Hematopoietic multipotent progenitor cell treated with erythropoietin and hydrocortisone succinate and interleukin-3 and kit ligand, for 4 days (in vitro differentiated cells): ENCODE data around the gene SLC22A13.
A peak's percentile ranks its signal among the peaks of the same experiment; 100 is the strongest.
"Not testable (repeated sequence)": the region's sequence is repeated elsewhere in the genome, so short reads cannot be mapped to it uniquely, and the experiment has no call there.

Source experiments
- DNase-seq: peaks from one replicate; pipeline ENCODE4 v3.0.0-alpha.2; 2015

Gene SLC22A13

GRCh38 chr3:38306941-38307340 is 41.3 kb downstream of the SLC22A13 start:
- DNase-seq: no peak

- no peak for DNase-seq
These were observed 42.0 kb downstream of the SLC22A13 start for GRCh38 chr3:38307599-38307998.

GRCh38 chr3:38308456-38308855 is 42.8 kb downstream of the SLC22A13 start:
- DNase-seq: no peak

- peak; percentile 34 for DNase-seq
These were observed 45.9 kb downstream of the SLC22A13 start for GRCh38 chr3:38311476-38311875.

GRCh38 chr3:38311941-38312340 is 46.3 kb downstream of the SLC22A13 start:
- no peak for DNase-seq

- no peak for DNase-seq
These were observed 46.7 kb downstream of the SLC22A13 start for GRCh38 chr3:38312356-38312755.

GRCh38 chr3:38313263-38313662 is 47.7 kb downstream of the SLC22A13 start:
- DNase-seq: no peak

- DNase-seq: no peak
These were observed 48.1 kb downstream of the SLC22A13 start for GRCh38 chr3:38313695-38314094.

GRCh38 chr3:38314112-38314763 is 48.6 kb downstream of the SLC22A13 start:
- peak; percentile 36 for DNase-seq

- DNase-seq: no peak
These were observed 49.3 kb downstream of the SLC22A13 start for GRCh38 chr3:38314764-38315487.

- no peak for DNase-seq
These were observed 50.0 kb downstream of the SLC22A13 start for GRCh38 chr3:38315488-38316230.

GRCh38 chr3:38316356-38317191 is 51.0 kb downstream of the SLC22A13 start:
- no peak for DNase-seq

- peak; percentile 13 for DNase-seq
These were observed 51.7 kb downstream of the SLC22A13 start for GRCh38 chr3:38317192-38317759.

- no peak for DNase-seq
These were observed 53.4 kb downstream of the SLC22A13 start for GRCh38 chr3:38318766-38319671.

GRCh38 chr3:38320638-38321037 is 55.0 kb downstream of the SLC22A13 start:
- not testable (repeated sequence) for DNase-seq

GRCh38 chr3:38323060-38323459 is 57.4 kb downstream of the SLC22A13 start:
- no peak for DNase-seq

GRCh38 chr3:38325256-38325655 is 59.6 kb downstream of the SLC22A13 start:
- DNase-seq: no peak

GRCh38 chr3:38327335-38328009 is 61.9 kb downstream of the SLC22A13 start:
- DNase-seq: peak; percentile 59
